KMS-11 (cell line): ENCODE results near the gene NTN4.
"Not testable (repeated sequence)": the region's sequence is repeated elsewhere in the genome, so short reads cannot be mapped to it uniquely, and the experiment has no call there.

Source experiments
- H2AFZ ChIP-seq: fragments of 200-600 bp; sonication (generic); 2 replicates; pipeline ENCODE4 v1.6.1; 2016; ENCODE audit warnings: antibody characterized with exemption, mixed run types, low read depth
- H3K27ac ChIP-seq: fragments of 200-600 bp; sonication (generic); 2 replicates; pipeline ENCODE4 v1.6.1; 2016; ENCODE audit warnings: mild to moderate bottlenecking, mixed run types
- H3K27me3 ChIP-seq: fragments of 200-600 bp; sonication (generic); 2 replicates; pipeline ENCODE4 v1.6.1; 2017; ENCODE audit warnings: mild to moderate bottlenecking, low read depth, mixed run types, moderate library complexity; ENCODE audit not compliant: insufficient read depth
- H3K36me3 ChIP-seq: fragments of 200-600 bp; sonication (generic); 2 replicates; pipeline ENCODE4 v1.6.1; 2017; ENCODE audit warnings: mild to moderate bottlenecking, mixed run types; ENCODE audit not compliant: insufficient read depth
- H3K4me1 ChIP-seq: fragments of 200-600 bp; sonication (generic); 2 replicates; pipeline ENCODE4 v1.6.1; 2016; ENCODE audit warnings: mild to moderate bottlenecking, low read depth, mixed run types; ENCODE audit not compliant: poor library complexity, severe bottlenecking
- H3K4me2 ChIP-seq: fragments of 200-600 bp; sonication (generic); 2 replicates; pipeline ENCODE4 v1.7.0; 2016; ENCODE audit warnings: mild to moderate bottlenecking, mixed run types
- H3K4me3 ChIP-seq: fragments of 200-600 bp; sonication (generic); IDR thresholded peaks from 2 replicates; pipeline ENCODE4 v1.6.1; 2017; ENCODE audit warnings: low read depth, low read length, mixed read lengths; ENCODE audit not compliant: insufficient read depth
- H3K79me2 ChIP-seq: fragments of 200-600 bp; sonication (generic); 2 replicates; pipeline ENCODE4 v1.6.1; 2016; ENCODE audit warnings: low read depth, mixed run types; ENCODE audit not compliant: insufficient read depth
- H3K9ac ChIP-seq: fragments of 200-600 bp; sonication (generic); 2 replicates; pipeline ENCODE4 v1.6.1; 2016; ENCODE audit warnings: mild to moderate bottlenecking, mixed run types
- H4K20me1 ChIP-seq: fragments of 200-600 bp; sonication (generic); 2 replicates; pipeline ENCODE4 v1.6.1; 2016; ENCODE audit warnings: mild to moderate bottlenecking, mixed run types; ENCODE audit not compliant: insufficient read depth
- CTCF ChIP-seq: fragments of 200-600 bp; sonication (generic); conservative IDR thresholded peaks from 2 replicates; pipeline ENCODE4 v1.6.1; 2017; ENCODE audit warnings: low read depth, mild to moderate bottlenecking, antibody characterized with exemption, low read length, moderate library complexity, mixed read lengths

The NTN4 gene

GRCh38 chr12:95739561-95740313 is 50.8 kb downstream of the NTN4 start:
- Histone ChIP-seq H3K79me2 (no peaks in the 10 kb centered on the region), H4K20me1 (no peaks in the 10 kb centered on the region), H3K9ac (no peak overlapping the region), H2AFZ (no peak overlapping the region), H3K27ac (no peak overlapping the region), H3K4me3 (no peak overlapping the region), H3K36me3 (no peaks in the 10 kb centered on the region), H3K4me1 (peaks cover 15% of the 10 kb centered on the region), H3K4me2 (no peak overlapping the region), H3K27me3 (no peaks in the 10 kb centered on the region)
- TF ChIP-seq CTCF: no peak

GRCh38 chr12:95738024-95738611 is 52.4 kb downstream of the NTN4 start:
- no peaks in the 10 kb centered on the region for H3K36me3 ChIP-seq
- no peaks in the 10 kb centered on the region for H3K27me3 ChIP-seq
- no peak overlapping the region for H3K4me3 ChIP-seq
- H3K4me1 ChIP-seq: peaks cover 9% of the 10 kb centered on the region
- H4K20me1 ChIP-seq: no peaks in the 10 kb centered on the region
- no peak overlapping the region for H3K9ac ChIP-seq
- TF ChIP-seq CTCF: no peak
- no peaks in the 10 kb centered on the region for H3K79me2 ChIP-seq
- H3K27ac ChIP-seq: no peak overlapping the region
- no peak overlapping the region for H2AFZ ChIP-seq
- H3K4me2 ChIP-seq: no peak overlapping the region

- no peaks in the 10 kb centered on the region for H3K36me3 ChIP-seq
Measured at GRCh38 chr12:95736631-95737030, 53.9 kb downstream of the NTN4 start.

DNA sequence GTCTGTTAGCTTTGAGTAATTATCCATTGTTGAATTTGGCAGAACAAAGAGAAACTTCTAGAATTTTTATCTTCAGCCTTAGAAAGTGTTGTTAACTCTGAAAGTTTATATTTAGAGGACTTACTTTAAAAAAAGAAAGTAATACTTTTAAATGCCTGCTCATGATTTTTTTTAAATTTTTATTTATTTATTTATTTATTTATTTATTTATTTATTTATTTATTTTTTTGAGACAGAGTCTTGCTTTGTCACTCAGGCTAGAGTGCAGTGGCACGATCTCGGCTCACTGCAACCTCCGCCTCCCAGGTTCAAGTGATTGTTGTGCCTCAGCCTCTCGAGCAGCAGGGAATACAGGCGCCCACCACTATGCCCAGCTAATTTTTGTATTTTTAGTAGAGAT is 54.8 kb downstream of the NTN4 start:
- not testable (repeated sequence) for H3K4me1 ChIP-seq, H3K79me2 ChIP-seq, H3K27me3 ChIP-seq, H3K27ac ChIP-seq, H3K4me2 ChIP-seq, H3K36me3 ChIP-seq, H3K4me3 ChIP-seq, H2AFZ ChIP-seq, H4K20me1 ChIP-seq, H3K9ac ChIP-seq

More at GRCh38 chr12:95736631-95737030, 53.9 kb downstream of the NTN4 start:
- no peak for TF ChIP-seq CTCF
- Histone ChIP-seq H2AFZ (no peak overlapping the region), H3K9ac (no peak overlapping the region), H3K4me3 (no peak overlapping the region), H3K27me3 (no peaks in the 10 kb centered on the region), H3K79me2 (no peaks in the 10 kb centered on the region), H3K27ac (no peak overlapping the region), H3K4me2 (no peak overlapping the region), H4K20me1 (no peaks in the 10 kb centered on the region), H3K4me1 (peaks cover 9% of the 10 kb centered on the region)
